Liver (tissue), 3 donors: ENCODE data around the gene WDR26.

Experiments used
- CTCF ChIP-seq: fragments of 150-350 bp; IDR thresholded peaks from 2 replicates; pipeline ENCODE4 v1.5.1; 2017; ENCODE audit warnings: improper control_type of control experiment, low read depth, low read length; ENCODE audit not compliant: missing input control
- EGR1 ChIP-seq, 2 donors: IDR thresholded peaks; 2 replicates each; pipeline ENCODE4 v1.6.1; 2016 to 2018; ENCODE audit warnings: antibody characterized with exemption in 2 of 2, low read depth in 2 of 2
- GABPA ChIP-seq, 2 donors: IDR thresholded peaks in 1 of 2; conservative IDR thresholded peaks in 1 of 2; 2 replicates each; pipeline ENCODE4 v1.6.1; 2016; ENCODE audit warnings: antibody characterized with exemption in 2 of 2, mild to moderate bottlenecking in 1 of 2, moderate library complexity in 1 of 2
- HNF4G ChIP-seq: IDR thresholded peaks from 2 replicates; pipeline ENCODE4 v1.6.1; 2016; ENCODE audit warnings: antibody characterized with exemption
- JUND ChIP-seq, 2 donors: IDR thresholded peaks; 2 replicates each; pipeline ENCODE4 v1.6.1; 2016; ENCODE audit warnings: antibody characterized with exemption in 2 of 2
- NR2F2 ChIP-seq: IDR thresholded peaks from 2 replicates; pipeline ENCODE4 v1.6.1; 2016; ENCODE audit warnings: antibody characterized with exemption
- RAD21 ChIP-seq, 2 donors: IDR thresholded peaks; 2 replicates each; pipeline ENCODE4 v1.6.1; 2016; ENCODE audit warnings: antibody characterized with exemption in 2 of 2, mild to moderate bottlenecking in 2 of 2
- SP1 ChIP-seq: IDR thresholded peaks from 2 replicates; pipeline ENCODE4 v1.6.1; 2018; ENCODE audit warnings: antibody characterized with exemption, mild to moderate bottlenecking
- TAF1 ChIP-seq: conservative IDR thresholded peaks from 2 replicates; pipeline ENCODE4 v1.6.1; 2016; ENCODE audit warnings: antibody characterized with exemption, mild to moderate bottlenecking
- YY1 ChIP-seq: IDR thresholded peaks from 2 replicates; pipeline ENCODE4 v1.6.1; 2016; ENCODE audit warnings: antibody characterized with exemption, mild to moderate bottlenecking
- ZBTB33 ChIP-seq: IDR thresholded peaks from 2 replicates; pipeline ENCODE4 v1.6.1; 2016; ENCODE audit warnings: antibody characterized with exemption
- TF ChIP-seq, protein P1 (sequence below): IDR thresholded peaks from 2 replicates; pipeline ENCODE4 v1.6.1; 2016; ENCODE audit warnings: antibody characterized with exemption, mild to moderate bottlenecking
- TF ChIP-seq, protein P2 (sequence below): IDR thresholded peaks from 2 replicates; pipeline ENCODE4 v1.6.1; 2016; ENCODE audit warnings: antibody characterized with exemption
- donor health status: healthy.
- donor health status: healthy.

DNA sequence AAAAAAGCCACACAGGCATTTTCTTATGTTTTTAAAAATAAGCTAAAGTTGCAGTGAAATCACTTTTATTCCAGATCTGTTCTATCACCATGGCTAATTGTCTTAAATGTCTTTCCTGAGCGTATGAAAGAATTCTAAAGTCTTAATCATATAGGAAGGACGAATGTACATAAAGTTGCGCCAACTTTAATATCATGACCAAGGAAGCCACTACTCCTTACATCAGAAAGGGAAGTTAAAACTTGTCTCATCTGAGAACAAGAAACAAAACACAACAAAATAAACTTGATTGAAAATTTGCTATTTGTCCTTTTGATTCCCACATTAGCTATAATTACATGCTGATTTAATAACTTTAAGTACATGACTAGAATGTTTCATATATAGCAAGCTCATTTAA lies 51.4 kb downstream of the WDR26 start:
- no peak for TF ChIP-seq ZBTB33
- no peak for TF ChIP-seq RAD21 (IDR thresholded peaks at IDR 0.05)
- no peak for TF ChIP-seq CTCF
- no peak for TF ChIP-seq HNF4G
- no peak for TF ChIP-seq EGR1 (IDR thresholded peaks at IDR 0.05; ENCODE audit: low read depth in 2 of 2)
- no peak for TF ChIP-seq SP1
- TF ChIP-seq, protein P1, sequence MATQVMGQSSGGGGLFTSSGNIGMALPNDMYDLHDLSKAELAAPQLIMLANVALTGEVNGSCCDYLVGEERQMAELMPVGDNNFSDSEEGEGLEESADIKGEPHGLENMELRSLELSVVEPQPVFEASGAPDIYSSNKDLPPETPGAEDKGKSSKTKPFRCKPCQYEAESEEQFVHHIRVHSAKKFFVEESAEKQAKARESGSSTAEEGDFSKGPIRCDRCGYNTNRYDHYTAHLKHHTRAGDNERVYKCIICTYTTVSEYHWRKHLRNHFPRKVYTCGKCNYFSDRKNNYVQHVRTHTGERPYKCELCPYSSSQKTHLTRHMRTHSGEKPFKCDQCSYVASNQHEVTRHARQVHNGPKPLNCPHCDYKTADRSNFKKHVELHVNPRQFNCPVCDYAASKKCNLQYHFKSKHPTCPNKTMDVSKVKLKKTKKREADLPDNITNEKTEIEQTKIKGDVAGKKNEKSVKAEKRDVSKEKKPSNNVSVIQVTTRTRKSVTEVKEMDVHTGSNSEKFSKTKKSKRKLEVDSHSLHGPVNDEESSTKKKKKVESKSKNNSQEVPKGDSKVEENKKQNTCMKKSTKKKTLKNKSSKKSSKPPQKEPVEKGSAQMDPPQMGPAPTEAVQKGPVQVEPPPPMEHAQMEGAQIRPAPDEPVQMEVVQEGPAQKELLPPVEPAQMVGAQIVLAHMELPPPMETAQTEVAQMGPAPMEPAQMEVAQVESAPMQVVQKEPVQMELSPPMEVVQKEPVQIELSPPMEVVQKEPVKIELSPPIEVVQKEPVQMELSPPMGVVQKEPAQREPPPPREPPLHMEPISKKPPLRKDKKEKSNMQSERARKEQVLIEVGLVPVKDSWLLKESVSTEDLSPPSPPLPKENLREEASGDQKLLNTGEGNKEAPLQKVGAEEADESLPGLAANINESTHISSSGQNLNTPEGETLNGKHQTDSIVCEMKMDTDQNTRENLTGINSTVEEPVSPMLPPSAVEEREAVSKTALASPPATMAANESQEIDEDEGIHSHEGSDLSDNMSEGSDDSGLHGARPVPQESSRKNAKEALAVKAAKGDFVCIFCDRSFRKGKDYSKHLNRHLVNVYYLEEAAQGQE, result no peak
- TF ChIP-seq TAF1, result no peak
- no peak for TF ChIP-seq YY1
- TF ChIP-seq, protein P2, sequence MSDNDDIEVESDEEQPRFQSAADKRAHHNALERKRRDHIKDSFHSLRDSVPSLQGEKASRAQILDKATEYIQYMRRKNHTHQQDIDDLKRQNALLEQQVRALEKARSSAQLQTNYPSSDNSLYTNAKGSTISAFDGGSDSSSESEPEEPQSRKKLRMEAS, result no peak
- no peak for TF ChIP-seq GABPA (IDR thresholded peaks at IDR 0.05 in 1 of 2, conservative IDR thresholded peaks at IDR 0.05 in 1 of 2)
- no peak for TF ChIP-seq JUND (IDR thresholded peaks at IDR 0.05)
- TF ChIP-seq NR2F2, result no peak
